K562 (cell line): Measurements from ENCODE around the gene RAD21L1. TPM values are rescaled to one million over a fixed set of nuclear protein-coding genes. Genes with fewer than 3 reads are reported as not detected.

Experiments
- BRD4 ChIP-seq: fragments of 200-600 bp; sonication (generic); IDR thresholded peaks from 2 replicates; pipeline ENCODE4 v1.6.1; 2017; ENCODE audit warnings: inconsistent platforms
- EHMT2 ChIP-seq: fragments of 450-650 bp; IDR thresholded peaks from 2 replicates; pipeline ENCODE4 v1.6.1; 2018; ENCODE audit warnings: antibody characterized with exemption
- GABPA ChIP-seq: fragments of 200-800 bp; sonication (Bioruptor generic); conservative IDR thresholded peaks from 2 replicates; pipeline ENCODE4 v1.6.1; 2016; ENCODE audit warnings: low read depth, missing genetic modification characterization, missing compliant biosample characterization
- MCM7 ChIP-seq, 2 experiments: fragments of 450-650 bp; IDR thresholded peaks; 2 replicates each; pipeline ENCODE4 v1.6.1; 2016 to 2018
- RB1 ChIP-seq: fragments of 450-650 bp; IDR thresholded peaks from 2 replicates; pipeline ENCODE4 v1.6.1; 2017; ENCODE audit warnings: low read depth, mild to moderate bottlenecking
- polyA plus RNA-seq, 8 experiments: library from polyadenylated mRNA; depleted of rRNA in 4 of 8; stranded (reverse) in 5 of 8; unstranded in 3 of 8; fragments of >200 nt; fragmentation: Nextera tagmentation in 2 of 8; fragmentation: Illumina TruSeq in 1 of 8; extraction: Ambion mirVana in 2 of 8; extraction: Trizol in 1 of 8; gene quantifications; 2 replicates each; pipeline versions ENCODE4 v1.2.1 to v1.2.3, GENCODE V29; 2011 to 2014; ENCODE audit warnings: inconsistent platforms in 1 of 8, missing spikeins in 1 of 8
- total RNA-seq, 7 experiments: library from RNA; depleted of rRNA in 6 of 7; stranded (reverse); fragments of >200 nt in 6 of 7; fragmentation: Illumina TruSeq in 2 of 7; extraction: Trizol in 2 of 7; gene quantifications; 2 replicates each; pipeline versions ENCODE4 v1.2.1 to v1.2.3, GENCODE V29; 2011 to 2021; ENCODE audit warnings: low replicate concordance in 1 of 7
- TF ChIP-seq, protein P1 (sequence below): fragments of 450-650 bp; IDR thresholded peaks from 2 replicates; pipeline ENCODE4 v1.6.1; 2016; ENCODE audit warnings: mild to moderate bottlenecking, moderate library complexity
- TF ChIP-seq, protein P2 (sequence below): fragments of 450-650 bp; conservative IDR thresholded peaks from 2 replicates; pipeline ENCODE4 v1.6.1; 2016; ENCODE audit warnings: missing genetic modification characterization, low read depth, mild to moderate bottlenecking, control low read depth, missing compliant biosample characterization
- TF ChIP-seq, protein P3 (sequence below): fragments of 450-650 bp; IDR thresholded peaks from 2 replicates; pipeline ENCODE4 v1.6.1; 2016
- TF ChIP-seq, protein P4 (sequence below), 3 experiments: IDR thresholded peaks in 2 of 3; conservative IDR thresholded peaks in 1 of 3; 2 replicates each; pipeline ENCODE4 v1.5.1; 2011 to 2012; ENCODE audit warnings: low read length in 3 of 3, mild to moderate bottlenecking in 3 of 3, control low read depth in 2 of 3, improper control_type of control experiment in 1 of 3, inconsistent platforms in 1 of 3, low read depth in 1 of 3, mixed read lengths in 1 of 3, moderate library complexity in 1 of 3; ENCODE audit not compliant: insufficient read depth in 2 of 3
- TF ChIP-seq, protein P5 (sequence below): fragments of 250-450 bp; sonication (Bioruptor Pico); IDR thresholded peaks from 2 replicates; pipeline ENCODE4 v1.8.0; 2022; ENCODE audit warnings: inconsistent platforms

RAD21L1 gene
- total and polyA plus RNA-seq, 9 of the 15 experiments (the other 6 are each of a cell fraction or from before 2014, with no cell fraction given), result 0.17 to 1.7 (median 0.45) TPM; not detected in 1

DNA sequence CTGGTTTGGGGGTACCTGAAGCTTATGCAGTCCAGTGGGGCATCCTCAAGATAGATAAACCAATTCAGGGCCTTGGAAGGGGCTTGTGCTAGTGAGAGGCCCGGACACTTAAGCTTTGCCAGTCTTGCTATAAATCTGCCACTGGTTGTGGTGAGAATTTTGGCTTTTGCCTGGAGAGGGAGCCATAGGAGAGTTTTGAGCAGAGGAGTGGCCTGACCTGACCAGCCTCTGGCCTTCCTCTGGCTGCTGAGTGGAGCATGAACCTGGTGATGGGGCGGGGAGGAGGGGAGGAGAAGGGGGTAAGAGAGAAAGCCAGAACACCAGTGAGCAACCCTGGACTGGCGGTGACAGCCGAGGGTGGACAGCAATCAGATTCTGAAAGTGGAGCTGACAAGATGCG lies 48.2 kb upstream of the RAD21L1 start (continued):
- no peak for TF ChIP-seq EHMT2
- TF ChIP-seq, protein P1, sequence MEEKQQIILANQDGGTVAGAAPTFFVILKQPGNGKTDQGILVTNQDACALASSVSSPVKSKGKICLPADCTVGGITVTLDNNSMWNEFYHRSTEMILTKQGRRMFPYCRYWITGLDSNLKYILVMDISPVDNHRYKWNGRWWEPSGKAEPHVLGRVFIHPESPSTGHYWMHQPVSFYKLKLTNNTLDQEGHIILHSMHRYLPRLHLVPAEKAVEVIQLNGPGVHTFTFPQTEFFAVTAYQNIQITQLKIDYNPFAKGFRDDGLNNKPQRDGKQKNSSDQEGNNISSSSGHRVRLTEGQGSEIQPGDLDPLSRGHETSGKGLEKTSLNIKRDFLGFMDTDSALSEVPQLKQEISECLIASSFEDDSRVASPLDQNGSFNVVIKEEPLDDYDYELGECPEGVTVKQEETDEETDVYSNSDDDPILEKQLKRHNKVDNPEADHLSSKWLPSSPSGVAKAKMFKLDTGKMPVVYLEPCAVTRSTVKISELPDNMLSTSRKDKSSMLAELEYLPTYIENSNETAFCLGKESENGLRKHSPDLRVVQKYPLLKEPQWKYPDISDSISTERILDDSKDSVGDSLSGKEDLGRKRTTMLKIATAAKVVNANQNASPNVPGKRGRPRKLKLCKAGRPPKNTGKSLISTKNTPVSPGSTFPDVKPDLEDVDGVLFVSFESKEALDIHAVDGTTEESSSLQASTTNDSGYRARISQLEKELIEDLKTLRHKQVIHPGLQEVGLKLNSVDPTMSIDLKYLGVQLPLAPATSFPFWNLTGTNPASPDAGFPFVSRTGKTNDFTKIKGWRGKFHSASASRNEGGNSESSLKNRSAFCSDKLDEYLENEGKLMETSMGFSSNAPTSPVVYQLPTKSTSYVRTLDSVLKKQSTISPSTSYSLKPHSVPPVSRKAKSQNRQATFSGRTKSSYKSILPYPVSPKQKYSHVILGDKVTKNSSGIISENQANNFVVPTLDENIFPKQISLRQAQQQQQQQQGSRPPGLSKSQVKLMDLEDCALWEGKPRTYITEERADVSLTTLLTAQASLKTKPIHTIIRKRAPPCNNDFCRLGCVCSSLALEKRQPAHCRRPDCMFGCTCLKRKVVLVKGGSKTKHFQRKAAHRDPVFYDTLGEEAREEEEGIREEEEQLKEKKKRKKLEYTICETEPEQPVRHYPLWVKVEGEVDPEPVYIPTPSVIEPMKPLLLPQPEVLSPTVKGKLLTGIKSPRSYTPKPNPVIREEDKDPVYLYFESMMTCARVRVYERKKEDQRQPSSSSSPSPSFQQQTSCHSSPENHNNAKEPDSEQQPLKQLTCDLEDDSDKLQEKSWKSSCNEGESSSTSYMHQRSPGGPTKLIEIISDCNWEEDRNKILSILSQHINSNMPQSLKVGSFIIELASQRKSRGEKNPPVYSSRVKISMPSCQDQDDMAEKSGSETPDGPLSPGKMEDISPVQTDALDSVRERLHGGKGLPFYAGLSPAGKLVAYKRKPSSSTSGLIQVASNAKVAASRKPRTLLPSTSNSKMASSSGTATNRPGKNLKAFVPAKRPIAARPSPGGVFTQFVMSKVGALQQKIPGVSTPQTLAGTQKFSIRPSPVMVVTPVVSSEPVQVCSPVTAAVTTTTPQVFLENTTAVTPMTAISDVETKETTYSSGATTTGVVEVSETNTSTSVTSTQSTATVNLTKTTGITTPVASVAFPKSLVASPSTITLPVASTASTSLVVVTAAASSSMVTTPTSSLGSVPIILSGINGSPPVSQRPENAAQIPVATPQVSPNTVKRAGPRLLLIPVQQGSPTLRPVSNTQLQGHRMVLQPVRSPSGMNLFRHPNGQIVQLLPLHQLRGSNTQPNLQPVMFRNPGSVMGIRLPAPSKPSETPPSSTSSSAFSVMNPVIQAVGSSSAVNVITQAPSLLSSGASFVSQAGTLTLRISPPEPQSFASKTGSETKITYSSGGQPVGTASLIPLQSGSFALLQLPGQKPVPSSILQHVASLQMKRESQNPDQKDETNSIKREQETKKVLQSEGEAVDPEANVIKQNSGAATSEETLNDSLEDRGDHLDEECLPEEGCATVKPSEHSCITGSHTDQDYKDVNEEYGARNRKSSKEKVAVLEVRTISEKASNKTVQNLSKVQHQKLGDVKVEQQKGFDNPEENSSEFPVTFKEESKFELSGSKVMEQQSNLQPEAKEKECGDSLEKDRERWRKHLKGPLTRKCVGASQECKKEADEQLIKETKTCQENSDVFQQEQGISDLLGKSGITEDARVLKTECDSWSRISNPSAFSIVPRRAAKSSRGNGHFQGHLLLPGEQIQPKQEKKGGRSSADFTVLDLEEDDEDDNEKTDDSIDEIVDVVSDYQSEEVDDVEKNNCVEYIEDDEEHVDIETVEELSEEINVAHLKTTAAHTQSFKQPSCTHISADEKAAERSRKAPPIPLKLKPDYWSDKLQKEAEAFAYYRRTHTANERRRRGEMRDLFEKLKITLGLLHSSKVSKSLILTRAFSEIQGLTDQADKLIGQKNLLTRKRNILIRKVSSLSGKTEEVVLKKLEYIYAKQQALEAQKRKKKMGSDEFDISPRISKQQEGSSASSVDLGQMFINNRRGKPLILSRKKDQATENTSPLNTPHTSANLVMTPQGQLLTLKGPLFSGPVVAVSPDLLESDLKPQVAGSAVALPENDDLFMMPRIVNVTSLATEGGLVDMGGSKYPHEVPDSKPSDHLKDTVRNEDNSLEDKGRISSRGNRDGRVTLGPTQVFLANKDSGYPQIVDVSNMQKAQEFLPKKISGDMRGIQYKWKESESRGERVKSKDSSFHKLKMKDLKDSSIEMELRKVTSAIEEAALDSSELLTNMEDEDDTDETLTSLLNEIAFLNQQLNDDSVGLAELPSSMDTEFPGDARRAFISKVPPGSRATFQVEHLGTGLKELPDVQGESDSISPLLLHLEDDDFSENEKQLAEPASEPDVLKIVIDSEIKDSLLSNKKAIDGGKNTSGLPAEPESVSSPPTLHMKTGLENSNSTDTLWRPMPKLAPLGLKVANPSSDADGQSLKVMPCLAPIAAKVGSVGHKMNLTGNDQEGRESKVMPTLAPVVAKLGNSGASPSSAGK, result no peak
- TF ChIP-seq, protein P2, sequence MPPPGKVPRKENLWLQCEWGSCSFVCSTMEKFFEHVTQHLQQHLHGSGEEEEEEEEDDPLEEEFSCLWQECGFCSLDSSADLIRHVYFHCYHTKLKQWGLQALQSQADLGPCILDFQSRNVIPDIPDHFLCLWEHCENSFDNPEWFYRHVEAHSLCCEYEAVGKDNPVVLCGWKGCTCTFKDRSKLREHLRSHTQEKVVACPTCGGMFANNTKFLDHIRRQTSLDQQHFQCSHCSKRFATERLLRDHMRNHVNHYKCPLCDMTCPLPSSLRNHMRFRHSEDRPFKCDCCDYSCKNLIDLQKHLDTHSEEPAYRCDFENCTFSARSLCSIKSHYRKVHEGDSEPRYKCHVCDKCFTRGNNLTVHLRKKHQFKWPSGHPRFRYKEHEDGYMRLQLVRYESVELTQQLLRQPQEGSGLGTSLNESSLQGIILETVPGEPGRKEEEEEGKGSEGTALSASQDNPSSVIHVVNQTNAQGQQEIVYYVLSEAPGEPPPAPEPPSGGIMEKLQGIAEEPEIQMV (tag), result no peak
- TF ChIP-seq MCM7 (IDR thresholded peaks at IDR 0.05), result no peak
- TF ChIP-seq, protein P3, sequence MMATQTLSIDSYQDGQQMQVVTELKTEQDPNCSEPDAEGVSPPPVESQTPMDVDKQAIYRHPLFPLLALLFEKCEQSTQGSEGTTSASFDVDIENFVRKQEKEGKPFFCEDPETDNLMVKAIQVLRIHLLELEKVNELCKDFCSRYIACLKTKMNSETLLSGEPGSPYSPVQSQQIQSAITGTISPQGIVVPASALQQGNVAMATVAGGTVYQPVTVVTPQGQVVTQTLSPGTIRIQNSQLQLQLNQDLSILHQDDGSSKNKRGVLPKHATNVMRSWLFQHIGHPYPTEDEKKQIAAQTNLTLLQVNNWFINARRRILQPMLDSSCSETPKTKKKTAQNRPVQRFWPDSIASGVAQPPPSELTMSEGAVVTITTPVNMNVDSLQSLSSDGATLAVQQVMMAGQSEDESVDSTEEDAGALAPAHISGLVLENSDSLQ, result peak; percentile 53
- TF ChIP-seq, protein P4, sequence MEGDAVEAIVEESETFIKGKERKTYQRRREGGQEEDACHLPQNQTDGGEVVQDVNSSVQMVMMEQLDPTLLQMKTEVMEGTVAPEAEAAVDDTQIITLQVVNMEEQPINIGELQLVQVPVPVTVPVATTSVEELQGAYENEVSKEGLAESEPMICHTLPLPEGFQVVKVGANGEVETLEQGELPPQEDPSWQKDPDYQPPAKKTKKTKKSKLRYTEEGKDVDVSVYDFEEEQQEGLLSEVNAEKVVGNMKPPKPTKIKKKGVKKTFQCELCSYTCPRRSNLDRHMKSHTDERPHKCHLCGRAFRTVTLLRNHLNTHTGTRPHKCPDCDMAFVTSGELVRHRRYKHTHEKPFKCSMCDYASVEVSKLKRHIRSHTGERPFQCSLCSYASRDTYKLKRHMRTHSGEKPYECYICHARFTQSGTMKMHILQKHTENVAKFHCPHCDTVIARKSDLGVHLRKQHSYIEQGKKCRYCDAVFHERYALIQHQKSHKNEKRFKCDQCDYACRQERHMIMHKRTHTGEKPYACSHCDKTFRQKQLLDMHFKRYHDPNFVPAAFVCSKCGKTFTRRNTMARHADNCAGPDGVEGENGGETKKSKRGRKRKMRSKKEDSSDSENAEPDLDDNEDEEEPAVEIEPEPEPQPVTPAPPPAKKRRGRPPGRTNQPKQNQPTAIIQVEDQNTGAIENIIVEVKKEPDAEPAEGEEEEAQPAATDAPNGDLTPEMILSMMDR (IDR thresholded peaks at IDR 0.05 in 2 of 3, conservative IDR thresholded peaks at IDR 0.05 in 1 of 3; ENCODE audit: insufficient read depth in 2 of 3, low read depth in 1 of 3, low read length in 3 of 3), result peak; percentile 42 to 61 (median 54); a peak in 5 of 6 replicates
- TF ChIP-seq RB1, result no peak
- TF ChIP-seq, protein P5, sequence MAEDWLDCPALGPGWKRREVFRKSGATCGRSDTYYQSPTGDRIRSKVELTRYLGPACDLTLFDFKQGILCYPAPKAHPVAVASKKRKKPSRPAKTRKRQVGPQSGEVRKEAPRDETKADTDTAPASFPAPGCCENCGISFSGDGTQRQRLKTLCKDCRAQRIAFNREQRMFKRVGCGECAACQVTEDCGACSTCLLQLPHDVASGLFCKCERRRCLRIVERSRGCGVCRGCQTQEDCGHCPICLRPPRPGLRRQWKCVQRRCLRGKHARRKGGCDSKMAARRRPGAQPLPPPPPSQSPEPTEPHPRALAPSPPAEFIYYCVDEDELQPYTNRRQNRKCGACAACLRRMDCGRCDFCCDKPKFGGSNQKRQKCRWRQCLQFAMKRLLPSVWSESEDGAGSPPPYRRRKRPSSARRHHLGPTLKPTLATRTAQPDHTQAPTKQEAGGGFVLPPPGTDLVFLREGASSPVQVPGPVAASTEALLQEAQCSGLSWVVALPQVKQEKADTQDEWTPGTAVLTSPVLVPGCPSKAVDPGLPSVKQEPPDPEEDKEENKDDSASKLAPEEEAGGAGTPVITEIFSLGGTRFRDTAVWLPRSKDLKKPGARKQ (CRISPR knock-in tag), result no peak
- TF ChIP-seq GABPA (tag), result no peak
- TF ChIP-seq BRD4, result no peak
